Prostate gland (tissue), 2 donors: ENCODE results near the gene SUMF2.

Experiments
- CTCF ChIP-seq, 4 experiments: fragments of 200-600 bp in 2 of 4; fragments of 450-650 bp in 2 of 4; sonication (generic) in 2 of 4; IDR thresholded peaks; 1 replicate in 3 of 4; 2 replicates in 1 of 4; pipeline ENCODE4 v1.5.1; 2016 to 2019; ENCODE audit warnings: antibody characterized with exemption in 4 of 4, mild to moderate bottlenecking in 2 of 4, moderate library complexity in 2 of 4
- POLR2AphosphoS5 ChIP-seq: sonication (generic); formaldehyde crosslinking; IDR thresholded peaks from one replicate; pipeline ENCODE4 v1.6.1; 2017; ENCODE audit warnings: antibody characterized with exemption

- TF ChIP-seq CTCF (IDR thresholded peaks at IDR 0.05) (no peak), POLR2AphosphoS5 (no peak)
Observed at GRCh38 chr7:56086761-56087160, 22.7 kb downstream of the SUMF2 start.
